IMR-90 (cell line): ENCODE measurements around the gene SLC9A9. TPM values are rescaled to one million over a fixed set of nuclear protein-coding genes. Genes with fewer than 3 reads are reported as not detected.

ENCODE experiments used
- ATAC-seq: fragments of 200-7000 bp; cut with Tn5 transposase; 2 replicates; pipeline ENCODE4 v1.9.1; 2020; ENCODE audit warnings: low read depth, mild to moderate bottlenecking, moderate library complexity
- BruUV-seq: library from RNA; stranded (reverse); fragments of 400-500 nt; replicated peaks from 2 replicates; lab custom pipeline; 2021; lab: Mats Ljungman, UMichigan
- CTCF ChIA-PET: fragments of 300-600 bp; formaldehyde crosslinking; extraction: SDS; loops from one replicate; lab custom pipeline; 2021; ENCODE audit warnings: antibody characterized with exemption; lab: Yijun Ruan, JAX
- POLR2A ChIA-PET: fragments of 300-600 bp; sonication (Branson Sonifier 250); formaldehyde crosslinking; loops from one replicate; lab custom pipeline; 2022; ENCODE audit warnings: antibody characterized with exemption; ENCODE audit not compliant: unreplicated experiment; lab: Charles Lee
- DNase-seq: peaks from one replicate; pipeline ENCODE4 v3.0.0; 2013
- H2AFZ ChIP-seq: replicated peaks from 2 replicates; pipeline ENCODE3; 2013; ENCODE audit warnings: low read length, mild to moderate bottlenecking; ENCODE audit not compliant: poor library complexity
- H2AK5ac ChIP-seq: 2 replicates; pipeline ENCODE4 v1.6.1; 2013; ENCODE audit warnings: low read depth, low read length, inconsistent platforms
- H2AK9ac ChIP-seq: replicated peaks from 2 replicates; pipeline ENCODE3; 2013; ENCODE audit warnings: mild to moderate bottlenecking, low read depth, low read length, moderate library complexity; ENCODE audit not compliant: poor library complexity
- H2BK120ac ChIP-seq: 2 replicates; pipeline ENCODE4 v1.6.1; 2013; ENCODE audit warnings: low read depth, low read length, inconsistent platforms
- H2BK15ac ChIP-seq: 3 replicates; pipeline ENCODE4 v1.6.1; 2013; ENCODE audit warnings: low read depth, low read length, inconsistent platforms
- H2BK20ac ChIP-seq: 2 replicates; pipeline ENCODE4 v1.6.1; 2013; ENCODE audit warnings: low read depth, mild to moderate bottlenecking, inconsistent platforms, low read length, moderate library complexity
- H2BK5ac ChIP-seq: 2 replicates; pipeline ENCODE4 v1.6.1; 2013; ENCODE audit warnings: mild to moderate bottlenecking, low read depth, low read length, inconsistent platforms; ENCODE audit not compliant: poor library complexity, severe bottlenecking
- H3K14ac ChIP-seq: replicated peaks from 2 replicates; pipeline ENCODE4 v1.6.1; 2013; ENCODE audit warnings: low read depth, low read length, inconsistent platforms
- H3K18ac ChIP-seq: 2 replicates; pipeline ENCODE4 v1.6.1; 2013; ENCODE audit warnings: low read depth, low read length, control low read depth
- H3K23ac ChIP-seq: 2 replicates; pipeline ENCODE4 v1.6.1; 2013; ENCODE audit warnings: low read depth, low read length, inconsistent platforms
- H3K27ac ChIP-seq: 2 replicates; pipeline ENCODE4 v1.5.1; 2013; ENCODE audit warnings: mild to moderate bottlenecking, control low read depth, low read length; ENCODE audit not compliant: insufficient read depth
- H3K27me3 ChIP-seq: 2 replicates; pipeline ENCODE4 v1.6.1; 2013; ENCODE audit warnings: low read length; ENCODE audit not compliant: control insufficient read depth, insufficient read depth
- H3K36me3 ChIP-seq: 2 replicates; pipeline ENCODE4 v1.6.1; 2013; ENCODE audit warnings: low read length, mixed read lengths; ENCODE audit not compliant: control insufficient read depth, insufficient read depth
- H3K4ac ChIP-seq: 2 replicates; pipeline ENCODE4 v1.6.1; 2013; ENCODE audit warnings: low read depth, low read length, inconsistent platforms
- H3K4me1 ChIP-seq: 2 replicates; pipeline ENCODE4 v1.6.1; 2013; ENCODE audit warnings: low read length, mixed read lengths; ENCODE audit not compliant: control insufficient read depth, insufficient read depth
- H3K4me2 ChIP-seq: 2 replicates; pipeline ENCODE4 v1.6.1; 2013; ENCODE audit warnings: low read depth, mild to moderate bottlenecking, control low read depth, low read length, moderate library complexity
- H3K4me3 ChIP-seq: 2 replicates; pipeline ENCODE4 v1.5.1; 2013; ENCODE audit warnings: low read depth, mild to moderate bottlenecking, control low read depth, low read length, moderate library complexity; ENCODE audit not compliant: insufficient read depth
- H3K56ac ChIP-seq: 2 replicates; pipeline ENCODE4 v1.6.1; 2013; ENCODE audit warnings: low read length, inconsistent platforms; ENCODE audit not compliant: insufficient read depth; ENCODE audit errors: extremely low read depth
- H3K79me1 ChIP-seq, 2 experiments: 2 replicates each; pipeline ENCODE4 v1.6.1; 2013; ENCODE audit warnings: low read length in 2 of 2, inconsistent platforms in 1 of 2, low read depth in 1 of 2
- H3K9ac ChIP-seq: 2 replicates; pipeline ENCODE4 v1.6.1; 2013; ENCODE audit warnings: low read depth, low read length, control low read depth
- H3K9me1 ChIP-seq: 2 replicates; pipeline ENCODE4 v1.6.1; 2013; ENCODE audit warnings: low read length, inconsistent platforms; ENCODE audit not compliant: insufficient read depth
- H3K9me3 ChIP-seq: 2 replicates; pipeline ENCODE4 v1.6.1; 2013; ENCODE audit warnings: low read length; ENCODE audit not compliant: control insufficient read depth, insufficient read depth
- H4K20me1 ChIP-seq: 2 replicates; pipeline ENCODE4 v1.6.1; 2013; ENCODE audit warnings: low read length, inconsistent platforms; ENCODE audit not compliant: insufficient read depth
- H4K5ac ChIP-seq: 2 replicates; pipeline ENCODE4 v1.6.1; 2013; ENCODE audit warnings: mild to moderate bottlenecking, low read depth, low read length, control low read depth
- H4K8ac ChIP-seq, 2 experiments: 2 replicates each; pipeline ENCODE4 v1.6.1; 2013; ENCODE audit warnings: low read depth in 2 of 2, low read length in 2 of 2, control low read depth in 1 of 2, inconsistent platforms in 1 of 2
- H4K91ac ChIP-seq: 2 replicates; pipeline ENCODE4 v1.6.1; 2013; ENCODE audit warnings: low read depth, low read length, inconsistent platforms; ENCODE audit not compliant: insufficient read depth
- CEBPB ChIP-seq: IDR thresholded peaks from 2 replicates; pipeline ENCODE4 v1.6.1; 2012; ENCODE audit warnings: low read depth, low read length, improper control_type of control experiment
- MXI1 ChIP-seq: IDR thresholded peaks from 2 replicates; pipeline ENCODE4 v1.6.1; 2012; ENCODE audit warnings: low read depth, mild to moderate bottlenecking, low read length, moderate library complexity, borderline replicate concordance
- WGBS, 2 experiments: methylation state at CpG; one replicate each; pipeline versions ENCODE4 v1.1.5 to v1.1.7; 2013; ENCODE audit warnings: missing lambda C conversion rate in 2 of 2; ENCODE audit not compliant: insufficient read length in 1 of 2; ENCODE audit errors: extremely low coverage in 2 of 2; 5-methylcytosine and 5-hydroxymethylcytosine counted together
- dilution Hi-C: fragments of 300-500 bp; cut with HindIII; formaldehyde crosslinking; loops from one replicate; pipeline ENCODE4 v1.14.3; 2018; ENCODE audit warnings: low sequenced_read_pairs; ENCODE audit not compliant: unreplicated experiment
- in situ Hi-C: fragments of 300-500 bp; cut with MboI; formaldehyde crosslinking; loops from 3 replicates; pipeline ENCODE4 v1.14.3; 2019; ENCODE audit warnings: low sequenced_read_pairs, inconsistent platforms, mixed read lengths
- intact Hi-C: fragments of 100-400 bp; cut with micrococcal nuclease; formaldehyde crosslinking; loops from 2 replicates; pipeline ENCODE4 v1.10.0; 2022
- polyA plus RNA-seq, 3 experiments: library from polyadenylated mRNA; depleted of rRNA; stranded (reverse); fragments of >200 nt; gene quantifications; 2 replicates each; pipeline ENCODE4 v1.2.3, GENCODE V29; 2012; ENCODE audit warnings: low replicate concordance in 1 of 3
- total RNA-seq: library from RNA; depleted of rRNA; stranded (reverse); fragments of >200 nt; gene quantifications from 2 replicates; pipeline ENCODE4 v1.2.3, GENCODE V29; 2012

Gene SLC9A9
- total and polyA plus RNA-seq, 2 of the 4 experiments (the other 2 are of a cell fraction) = 1.4 to 2.3 TPM

DNA sequence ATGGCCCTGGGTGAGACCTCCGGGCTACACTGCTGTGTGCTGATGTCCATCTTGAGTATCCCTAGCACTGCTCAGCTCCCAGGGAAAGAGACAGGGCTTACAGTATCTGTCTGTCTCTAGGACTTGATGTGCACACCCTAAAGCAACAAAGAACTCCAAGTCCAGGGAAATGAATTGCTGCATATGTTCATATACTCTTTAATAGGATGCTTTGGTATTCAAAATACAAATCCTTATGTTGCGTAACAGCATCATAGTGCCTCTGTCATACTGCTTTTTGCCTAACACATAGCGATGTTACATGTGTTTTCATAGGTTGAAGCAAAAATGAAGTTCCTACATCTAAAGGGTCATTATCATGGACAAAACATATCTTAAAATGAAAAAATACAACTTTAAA is 299.9 kb downstream of the SLC9A9 start:
- H4K5ac ChIP-seq = no peak overlapping the region
- no peak overlapping the region for H4K8ac ChIP-seq
- in situ Hi-C loops = no loop called here
- H2AK5ac ChIP-seq = no peak overlapping the region
- no peak overlapping the region for H2AK9ac ChIP-seq
- no peak overlapping the region for H3K4me2 ChIP-seq
- dilution Hi-C loops = no loop called here
- no peaks in the 10 kb centered on the region for H3K36me3 ChIP-seq
- no peaks in the 10 kb centered on the region for H3K27me3 ChIP-seq
- H3K79me1 ChIP-seq = no peaks in the 10 kb centered on the region
- H2BK5ac ChIP-seq = no peak overlapping the region
- no peak overlapping the region for H3K14ac ChIP-seq
- ATAC-seq (no peak), DNase-seq (no peak)
- BruUV-seq = no TSS peak
- H2BK20ac ChIP-seq = no peak overlapping the region
- intact Hi-C loops = no loop called here
- H3K9me1 ChIP-seq = no peaks in the 10 kb centered on the region
- H3K56ac ChIP-seq = no peak overlapping the region
- no peaks in the 10 kb centered on the region for H3K9me3 ChIP-seq
- no peak for TF ChIP-seq MXI1
- TF ChIP-seq CEBPB = peak; percentile 76
- H2BK120ac ChIP-seq = no peak overlapping the region
- H3K4ac ChIP-seq = no peak overlapping the region
- H3K9ac ChIP-seq = no peak overlapping the region
- WGBS, 2 experiments = no CpG with 5 or more reads among the region's 3 CpGs
- no peak overlapping the region for H2BK15ac ChIP-seq
- POLR2A ChIA-PET = interaction anchor here (0.6 kb wide), 1 partner anchor 12 kb away, joined by 4 read pairs; no protein-coding TSS in a partner anchor
- no peak overlapping the region for H3K23ac ChIP-seq
- H4K91ac ChIP-seq = no peak overlapping the region
- CTCF ChIA-PET = no interaction called here
- no peaks in the 10 kb centered on the region for H4K20me1 ChIP-seq
- H3K4me1 ChIP-seq = no peaks in the 10 kb centered on the region
- no peak overlapping the region for H3K18ac ChIP-seq
- no peak overlapping the region for H3K4me3 ChIP-seq
- no peak overlapping the region for H2AFZ ChIP-seq
- H3K27ac ChIP-seq = no peak overlapping the region
